Stimulated activated memory B cell treated with anti-CD40 and anti-IgM and Interleukin-4, amounts not matched to agents 10 μg/mL and 1 μg/mL and 100 μg/mL, for 72 hours (primary cell): Measurements from ENCODE around the gene MAJIN.
"Not testable (repeated sequence)": the region's sequence is repeated elsewhere in the genome, so short reads cannot be mapped to it uniquely, and the experiment has no call there.

Experiments
- ATAC-seq: fragments of 150-1000 bp; cut with Tn5 transposase; 2 replicates; pipeline ENCODE4 v1.10.0; 2021
- H3K27ac Mint-ChIP-seq: one replicate; pipeline ENCODE4 v1.8.0; 2022; ENCODE audit warnings: mild to moderate bottlenecking, mixed read lengths
- H3K27me3 Mint-ChIP-seq: one replicate; pipeline ENCODE4 v1.8.0; 2022; ENCODE audit warnings: mixed read lengths
- H3K36me3 Mint-ChIP-seq: one replicate; pipeline ENCODE4 v1.8.0; 2022; ENCODE audit warnings: mixed read lengths
- H3K4me1 Mint-ChIP-seq: one replicate; pipeline ENCODE4 v1.8.0; 2022; ENCODE audit warnings: mixed read lengths
- H3K4me3 Mint-ChIP-seq: one replicate; pipeline ENCODE4 v1.8.0; 2022; ENCODE audit warnings: mild to moderate bottlenecking, moderate library complexity, mixed read lengths
- H3K9me3 Mint-ChIP-seq: one replicate; pipeline ENCODE4 v1.8.0; 2022; ENCODE audit warnings: mixed read lengths

MAJIN gene, protein sequence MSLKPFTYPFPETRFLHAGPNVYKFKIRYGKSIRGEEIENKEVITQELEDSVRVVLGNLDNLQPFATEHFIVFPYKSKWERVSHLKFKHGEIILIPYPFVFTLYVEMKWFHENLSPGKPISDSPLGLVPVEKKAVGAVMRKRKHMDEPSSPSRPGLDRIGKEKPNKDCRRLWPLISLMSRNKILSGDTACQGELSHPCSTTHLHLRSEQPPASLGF

DNA sequence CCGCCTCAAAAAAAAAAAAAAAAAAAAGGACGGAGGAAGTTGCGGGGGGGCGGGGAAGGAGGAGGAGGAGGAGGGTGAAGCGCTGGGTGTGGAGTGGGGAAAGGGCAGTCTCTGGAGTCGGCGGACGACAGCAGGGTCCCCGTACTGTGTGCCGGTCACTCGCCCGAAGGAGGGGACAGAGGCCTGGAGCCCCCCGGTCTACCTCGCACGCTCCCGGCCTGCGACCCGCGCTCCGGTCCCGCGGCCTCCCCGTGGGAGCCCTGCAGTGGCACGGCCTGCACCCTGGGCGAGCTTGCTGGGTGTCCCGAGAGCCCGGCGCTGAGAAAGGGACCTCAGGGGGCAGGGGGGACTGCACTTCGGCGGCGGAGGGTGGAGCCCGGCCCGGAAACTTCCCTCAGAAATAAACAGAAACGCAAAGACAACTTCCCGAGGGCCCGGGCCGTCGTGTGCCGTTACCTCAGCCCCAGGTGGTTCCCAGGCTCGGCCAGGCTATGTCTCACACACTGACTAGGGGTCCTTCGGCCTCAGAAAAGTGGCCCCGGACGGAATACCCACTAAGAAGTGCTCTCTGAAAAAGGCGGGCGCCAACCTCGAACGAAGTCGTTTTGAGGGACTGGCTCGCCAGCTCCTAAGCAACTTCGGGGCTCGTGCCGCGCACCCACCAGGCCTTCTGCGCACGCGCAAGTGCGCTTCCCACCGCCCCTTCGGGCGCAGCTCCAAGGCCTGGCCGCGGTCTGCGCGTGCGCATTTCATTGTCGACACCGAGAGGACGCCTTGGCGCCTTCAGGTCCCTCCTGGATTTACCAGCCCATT, at the start of gene MAJIN:
TSS of gene MAJIN (minus strand) at position 688 of the 813 bp plus-strand sequence. CDS start 12,703 bp downstream, outside the sequence.
- no peaks in the 10 kb centered on the region for H3K9me3 Mint-ChIP-seq
- ATAC-seq = peak; percentile 84

DNA sequence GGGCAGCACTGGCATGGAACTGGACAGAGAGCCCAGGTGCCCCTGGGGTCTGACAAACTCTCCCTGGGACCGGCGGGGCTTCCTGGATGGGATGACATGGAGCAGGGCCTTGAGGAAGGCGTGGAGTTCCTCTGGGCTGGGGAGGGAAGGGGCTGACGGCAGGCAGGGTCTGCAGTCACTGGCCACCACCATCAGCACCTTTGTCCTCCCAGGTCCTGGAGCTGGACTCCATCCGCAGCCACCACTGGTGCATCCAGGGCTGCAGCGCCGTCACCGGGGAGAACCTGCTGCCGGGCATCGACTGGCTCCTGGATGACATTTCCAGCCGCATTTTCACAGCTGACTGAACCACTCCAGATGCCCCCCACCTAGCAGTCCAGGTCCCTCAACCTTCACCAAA, 49.6 kb upstream of the MAJIN start:
- Mint-ChIP-seq H3K4me3 (no peak overlapping the region), H3K27me3 (no peaks in the 10 kb centered on the region)

More for the DNA sequence above, at the start of gene MAJIN:
- Mint-ChIP-seq H3K36me3 (no peaks in the 10 kb centered on the region), H3K27ac (peak within 1 kb of the TSS; percentile 68), H3K4me1 (peaks cover 23% of the 10 kb centered on the region), H3K4me3 (peak within 1 kb of the TSS; percentile 77), H3K27me3 (no peaks in the 10 kb centered on the region)

DNA sequence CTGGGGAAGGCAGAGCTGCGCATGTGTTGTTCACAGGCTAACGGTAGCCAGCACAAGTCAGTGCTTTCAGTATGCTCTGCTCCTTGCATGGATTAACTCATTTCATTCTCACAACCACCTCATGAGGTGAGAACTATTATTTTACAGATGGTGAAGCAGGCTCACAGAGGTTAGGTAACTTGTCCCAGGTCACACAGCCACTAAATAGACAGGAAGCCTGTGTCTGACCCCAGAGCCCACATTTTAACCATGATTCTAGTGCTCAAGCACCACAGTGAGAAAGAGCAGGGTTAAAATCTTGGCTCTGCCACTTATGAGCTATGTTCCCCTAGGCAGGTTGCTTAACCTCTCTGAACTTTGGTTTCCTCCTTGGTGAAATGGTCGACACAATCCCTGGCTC, 49.1 kb upstream of the MAJIN start:
- Mint-ChIP-seq H3K9me3 (no peaks in the 10 kb centered on the region), H3K27ac (no peak overlapping the region), H3K36me3 (peaks cover 36% of the 10 kb centered on the region), H3K27me3 (no peaks in the 10 kb centered on the region), H3K4me1 (peaks cover 16% of the 10 kb centered on the region), H3K4me3 (no peak overlapping the region)
- no peak for ATAC-seq

More for the DNA sequence above, 49.6 kb upstream of the MAJIN start:
- no peak for ATAC-seq
- peaks cover 31% of the 10 kb centered on the region for H3K36me3 Mint-ChIP-seq
- no peak overlapping the region for H3K27ac Mint-ChIP-seq
- H3K4me1 Mint-ChIP-seq = peaks cover 11% of the 10 kb centered on the region
- no peaks in the 10 kb centered on the region for H3K9me3 Mint-ChIP-seq

DNA sequence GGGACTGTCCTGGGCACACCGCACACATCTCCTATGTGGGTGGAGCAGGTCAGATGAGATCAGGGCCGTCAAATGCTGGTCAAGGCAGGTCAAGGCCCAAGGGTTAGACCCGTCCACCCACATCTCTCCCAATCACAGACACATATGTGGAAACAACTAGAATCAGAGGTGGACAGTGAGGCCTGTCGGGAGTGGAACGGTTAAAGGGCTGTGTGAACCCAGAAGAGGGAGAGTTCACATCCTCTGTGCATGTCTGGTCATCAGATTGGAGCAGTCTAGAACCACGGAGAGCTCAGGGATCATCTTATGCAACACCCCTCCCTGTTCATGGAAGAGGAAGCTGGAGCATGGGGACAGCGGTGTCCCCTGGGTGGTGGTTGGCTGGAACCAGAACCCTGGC, 47.9 kb upstream of the MAJIN start:
- no peak overlapping the region for H3K27ac Mint-ChIP-seq
- H3K4me3 Mint-ChIP-seq = no peak overlapping the region
- H3K27me3 Mint-ChIP-seq = no peaks in the 10 kb centered on the region
- H3K4me1 Mint-ChIP-seq = peaks cover 25% of the 10 kb centered on the region
- no peak for ATAC-seq
- no peaks in the 10 kb centered on the region for H3K9me3 Mint-ChIP-seq
- H3K36me3 Mint-ChIP-seq = peaks cover 38% of the 10 kb centered on the region

DNA sequence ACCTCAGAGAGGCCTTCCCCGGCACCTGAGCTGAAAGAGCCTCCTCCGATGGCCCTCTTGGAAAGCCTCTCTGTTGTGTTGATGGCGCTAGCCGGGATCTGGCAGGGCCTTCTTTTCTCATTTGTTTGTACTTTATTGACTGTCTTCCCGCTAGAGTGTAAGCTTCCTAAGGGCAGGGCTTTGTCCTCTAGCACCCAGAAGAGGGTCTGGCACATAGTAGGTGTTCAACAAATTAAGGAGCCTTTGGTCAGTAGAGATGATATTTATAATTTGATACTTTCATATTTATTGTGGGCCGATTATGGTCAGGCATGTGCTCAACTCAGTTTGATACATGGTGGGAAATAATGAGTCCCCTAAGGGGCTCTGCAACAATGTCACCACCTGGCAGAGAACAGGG, 46.0 kb upstream of the MAJIN start:
- Mint-ChIP-seq H3K4me3 (no peak overlapping the region), H3K4me1 (peaks cover 34% of the 10 kb centered on the region), H3K36me3 (peaks cover 38% of the 10 kb centered on the region), H3K27ac (no peak overlapping the region), H3K9me3 (no peaks in the 10 kb centered on the region), H3K27me3 (no peaks in the 10 kb centered on the region)
- ATAC-seq = no peak

DNA sequence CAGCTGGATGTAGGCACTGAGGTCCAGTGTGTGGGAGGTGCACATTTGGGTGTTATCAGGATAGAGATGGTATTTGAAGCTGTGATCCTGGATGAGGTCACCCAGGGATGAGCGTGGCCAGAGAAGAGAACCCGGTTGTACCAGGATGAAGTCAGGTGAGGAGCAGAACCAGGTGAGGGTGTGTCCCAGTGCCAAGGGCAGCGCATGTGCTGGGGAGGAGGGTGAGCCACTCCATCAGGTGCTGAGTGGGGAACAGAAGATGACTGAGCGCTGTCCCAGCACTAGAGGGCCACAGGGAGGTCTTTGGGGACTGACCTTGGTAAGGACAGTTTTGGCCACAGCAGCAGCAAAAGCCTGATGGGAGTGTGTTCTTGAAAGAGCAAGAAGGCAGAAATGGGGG, 44.8 kb upstream of the MAJIN start:
- Mint-ChIP-seq H3K4me1 (peaks cover 37% of the 10 kb centered on the region), H3K27ac (peak overlapping the region; percentile 8), H3K9me3 (no peaks in the 10 kb centered on the region), H3K4me3 (no peak overlapping the region), H3K27me3 (no peaks in the 10 kb centered on the region), H3K36me3 (peaks cover 29% of the 10 kb centered on the region)
- ATAC-seq = no peak

DNA sequence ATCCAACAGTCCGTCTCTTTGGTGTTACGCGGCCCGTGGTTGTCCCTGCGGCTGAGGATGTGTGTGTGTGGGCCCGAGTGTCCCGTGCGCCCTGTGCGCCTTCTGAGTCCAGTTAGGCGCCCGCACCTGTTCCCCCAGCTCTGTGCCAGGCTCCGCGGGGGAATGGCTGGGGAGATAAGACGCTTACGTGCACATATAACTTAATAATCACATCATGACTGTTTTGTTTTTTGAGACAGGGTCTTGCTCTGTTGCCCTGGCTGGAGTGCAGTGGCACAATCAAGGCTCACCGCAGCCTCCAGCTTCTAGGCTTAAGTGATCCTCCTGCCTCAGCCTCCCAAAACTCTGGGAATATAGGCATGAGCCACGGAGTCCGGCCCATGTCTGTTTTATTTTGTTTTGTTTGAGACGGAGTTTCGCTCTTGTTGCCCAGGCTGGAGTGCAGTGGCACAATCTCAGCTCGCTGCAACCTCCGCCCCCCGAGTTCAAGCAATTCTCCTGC, 42.9 kb upstream of the MAJIN start:
- Mint-ChIP-seq H3K27ac (peak overlapping the region; percentile 97), H3K4me3 (peak overlapping the region; percentile 82), H3K9me3 (no peaks in the 10 kb centered on the region), H3K27me3 (no peaks in the 10 kb centered on the region), H3K4me1 (peaks cover 37% of the 10 kb centered on the region), H3K36me3 (peaks cover 27% of the 10 kb centered on the region)
- ATAC-seq = no peak

DNA sequence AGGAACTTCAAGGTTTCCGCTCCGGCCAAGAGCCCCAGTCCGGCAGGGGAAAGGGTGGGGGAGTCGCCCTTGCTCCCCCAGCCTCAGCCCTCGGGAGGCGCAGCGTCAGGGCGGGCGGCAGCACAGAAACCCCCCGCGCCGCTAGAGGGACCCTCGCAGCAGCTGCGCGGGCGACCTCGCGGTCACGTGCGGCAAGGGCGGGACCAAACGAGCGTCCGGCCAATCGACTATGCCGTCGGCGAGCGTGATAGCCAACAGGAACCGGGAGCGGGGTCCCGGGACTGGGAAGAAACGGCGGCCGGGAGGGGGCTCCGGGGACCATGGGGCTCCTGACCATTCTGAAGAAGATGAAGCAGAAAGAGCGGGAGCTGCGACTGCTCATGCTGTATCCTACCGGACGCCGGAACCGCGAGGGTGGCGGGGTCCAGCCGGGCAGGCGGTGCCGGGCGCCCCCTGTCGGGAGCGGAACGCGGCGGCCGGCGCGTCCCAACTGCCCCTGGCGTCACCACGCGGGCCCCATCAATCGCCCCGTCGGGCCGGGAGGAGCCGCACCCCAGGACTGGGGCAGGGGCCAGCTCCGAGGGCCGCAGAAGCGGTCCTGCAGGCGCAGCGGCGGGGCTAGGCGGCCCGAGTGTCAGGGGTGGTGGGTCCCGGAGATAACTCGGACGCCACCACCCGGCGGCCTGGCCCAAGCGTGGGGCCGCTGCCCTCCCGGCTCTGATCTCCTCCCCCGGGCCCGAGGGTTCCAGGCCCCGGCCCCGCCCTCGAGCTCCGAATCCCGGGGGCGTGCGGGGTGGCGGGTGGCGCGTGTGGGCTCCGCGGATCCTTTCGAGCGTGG, 42.2 kb upstream of the MAJIN start, which contains the start of gene ARL2:
TSS of gene ARL2 (plus strand) at position 273 of the 838 bp plus-strand sequence. CDS start at position 321, 48 bp downstream.
- no peaks in the 10 kb centered on the region for H3K27me3 Mint-ChIP-seq
- peaks cover 37% of the 10 kb centered on the region for H3K4me1 Mint-ChIP-seq
- ATAC-seq = peak; percentile 90
- H3K27ac Mint-ChIP-seq = peak within 1 kb of the TSS; percentile 97
- H3K9me3 Mint-ChIP-seq = no peaks in the 10 kb centered on the region
- H3K4me3 Mint-ChIP-seq = peak within 1 kb of the TSS; percentile 85
- peaks cover 20% of the 10 kb centered on the region for H3K36me3 Mint-ChIP-seq

DNA sequence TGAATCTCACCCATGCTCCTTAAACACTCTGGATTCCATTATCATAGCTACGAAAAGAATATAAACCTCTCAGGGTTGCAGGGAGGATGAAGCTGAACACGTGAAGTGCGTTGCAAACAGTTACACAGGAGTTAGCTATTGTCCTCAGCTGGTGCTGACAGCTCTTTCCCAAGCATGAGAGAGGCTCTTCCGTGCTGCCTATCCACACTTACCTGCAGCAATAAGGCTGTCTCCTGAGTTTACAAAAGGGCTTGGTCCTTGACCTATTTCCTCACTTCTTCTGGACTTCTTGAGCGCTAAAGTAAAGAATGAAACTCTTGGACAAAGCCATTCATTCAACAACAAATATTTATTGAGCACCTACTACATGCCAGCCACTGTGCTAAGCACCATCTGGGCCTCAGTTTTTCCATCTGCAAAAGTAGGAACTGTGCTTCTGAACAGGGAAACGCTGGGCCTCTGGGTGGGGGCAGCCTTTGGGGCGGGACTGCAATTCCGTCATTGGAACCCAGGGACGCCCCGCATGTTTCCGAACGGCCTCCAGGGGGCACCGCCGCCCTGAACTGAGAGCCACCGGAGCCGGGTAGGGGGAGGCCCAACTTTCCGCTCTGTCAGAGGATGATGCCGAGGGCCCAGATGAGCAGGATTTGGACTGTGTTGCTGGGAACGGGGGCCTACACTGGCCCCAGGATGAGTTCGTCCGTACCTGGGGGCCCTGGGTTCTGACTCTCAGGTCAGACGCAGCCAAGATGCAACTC, 41.4 kb upstream of the MAJIN start:
- Mint-ChIP-seq H3K36me3 (peaks cover 16% of the 10 kb centered on the region), H3K9me3 (no peaks in the 10 kb centered on the region), H3K4me1 (peaks cover 37% of the 10 kb centered on the region), H3K27ac (peak overlapping the region; percentile 97), H3K4me3 (peak overlapping the region; percentile 85), H3K27me3 (no peaks in the 10 kb centered on the region)
- peak; percentile 92 for ATAC-seq

DNA sequence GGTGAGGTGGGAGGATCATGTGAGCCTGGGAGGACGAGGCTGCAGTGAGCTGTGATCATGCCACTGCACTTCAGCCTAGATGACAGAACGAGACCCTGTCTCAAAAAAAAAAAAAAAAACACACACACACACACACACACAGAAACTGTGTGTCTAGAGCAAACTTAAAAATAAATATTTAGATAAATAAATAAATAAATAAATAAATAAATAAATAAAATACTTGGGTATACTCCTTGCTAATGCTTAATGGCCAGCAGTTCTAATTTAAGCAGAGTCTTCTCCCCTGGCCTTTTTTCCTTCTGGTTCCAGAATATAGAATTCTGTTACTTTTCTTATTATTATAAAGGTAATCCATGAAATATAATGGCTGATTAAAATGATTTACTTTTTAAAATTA, 37.0 kb upstream of the MAJIN start:
- Mint-ChIP-seq H3K9me3 (no peaks in the 10 kb centered on the region), H3K27ac (no peak overlapping the region), H3K4me1 (peaks cover 11% of the 10 kb centered on the region), H3K36me3 (no peaks in the 10 kb centered on the region), H3K4me3 (no peak overlapping the region), H3K27me3 (no peaks in the 10 kb centered on the region)
- ATAC-seq = no peak

DNA sequence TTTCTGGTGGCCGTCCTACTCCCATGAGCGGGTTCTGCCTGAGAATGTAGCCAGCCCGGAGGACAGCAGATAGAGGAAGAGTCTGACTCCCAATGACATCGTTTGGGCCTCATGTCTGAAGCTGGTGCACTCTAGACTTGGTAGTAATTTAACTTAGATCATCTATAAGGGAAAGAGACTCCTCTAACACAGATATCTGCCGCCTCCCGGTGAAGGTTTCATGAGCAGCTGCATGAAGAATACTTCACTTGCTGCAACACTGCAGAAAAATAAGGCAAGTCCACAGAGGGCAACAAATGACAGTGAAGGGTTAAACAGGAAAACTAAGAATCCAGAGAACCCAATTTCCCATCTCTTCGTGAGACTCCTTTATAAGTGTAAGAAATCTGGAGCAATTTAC, 36.1 kb upstream of the MAJIN start:
- Mint-ChIP-seq H3K27ac (no peak overlapping the region), H3K9me3 (no peaks in the 10 kb centered on the region), H3K4me1 (peaks cover 4% of the 10 kb centered on the region), H3K36me3 (no peaks in the 10 kb centered on the region), H3K4me3 (no peak overlapping the region), H3K27me3 (no peaks in the 10 kb centered on the region)
- no peak for ATAC-seq

DNA sequence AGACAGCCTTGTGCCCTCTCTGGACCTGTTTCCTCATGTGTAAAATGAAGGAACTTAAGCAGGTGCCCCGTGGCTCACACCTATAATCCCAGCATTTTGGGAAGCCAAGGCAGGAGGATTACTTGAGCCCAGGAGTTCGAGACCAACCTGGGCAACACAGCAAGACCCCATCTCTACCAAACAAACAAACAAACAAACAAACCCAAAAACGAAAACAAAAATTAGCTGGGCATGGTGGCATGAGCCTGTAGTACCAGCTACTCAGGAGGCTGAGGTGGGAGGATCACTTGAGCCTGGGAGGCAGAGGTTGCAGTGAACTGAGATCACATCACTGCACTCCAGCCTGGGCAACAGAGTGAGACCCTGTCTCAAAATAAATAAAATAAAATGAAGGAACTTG, 32.1 kb upstream of the MAJIN start:
- H3K4me1 Mint-ChIP-seq, H3K36me3 Mint-ChIP-seq, H3K9me3 Mint-ChIP-seq, H3K27ac Mint-ChIP-seq, H3K4me3 Mint-ChIP-seq, H3K27me3 Mint-ChIP-seq, ATAC-seq: not testable (repeated sequence)

DNA sequence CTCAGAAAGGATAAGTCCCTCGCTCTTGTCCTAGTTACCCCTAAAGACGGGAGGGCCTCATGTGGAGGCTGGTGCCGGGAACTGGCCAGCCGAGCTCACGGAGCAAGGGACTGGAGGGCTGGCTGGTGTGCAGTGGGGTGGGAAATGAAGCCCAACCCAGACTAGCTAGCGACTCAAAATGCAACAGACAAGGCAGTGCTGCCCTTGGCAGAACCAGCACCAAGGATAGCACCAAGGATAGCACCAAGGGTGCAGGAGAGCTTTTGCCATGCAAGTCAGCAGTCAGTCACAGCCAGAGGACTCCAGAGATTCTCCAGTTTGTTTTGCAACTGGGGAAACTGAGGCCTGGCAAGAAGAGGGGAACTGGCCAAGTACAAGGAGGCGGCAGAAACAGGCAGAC, 31.4 kb upstream of the MAJIN start:
- H3K27ac Mint-ChIP-seq = no peak overlapping the region
- no peak overlapping the region for H3K4me3 Mint-ChIP-seq
- H3K36me3 Mint-ChIP-seq = no peaks in the 10 kb centered on the region
- no peaks in the 10 kb centered on the region for H3K9me3 Mint-ChIP-seq
- no peak for ATAC-seq
- peaks cover 8% of the 10 kb centered on the region for H3K4me1 Mint-ChIP-seq
- H3K27me3 Mint-ChIP-seq = no peaks in the 10 kb centered on the region

DNA sequence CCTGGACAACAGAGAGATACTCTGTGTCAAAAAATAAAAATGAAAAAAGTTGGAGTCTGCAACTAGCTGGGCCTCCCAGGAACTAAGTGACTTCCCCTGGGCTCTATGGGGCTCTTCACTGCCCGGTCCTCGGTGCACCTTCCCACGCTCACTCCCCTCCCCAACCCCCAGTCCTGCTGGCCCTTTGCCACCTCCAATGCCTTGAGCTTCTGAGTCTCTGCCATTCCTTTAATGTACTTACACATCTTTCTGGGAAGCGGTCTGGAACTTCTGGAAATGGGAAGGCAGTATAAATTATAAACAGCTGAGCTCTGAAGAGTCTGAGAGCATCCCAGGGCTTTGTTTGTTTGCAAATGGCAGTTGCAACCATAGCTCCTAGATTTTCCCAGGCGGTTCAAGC, 30.8 kb upstream of the MAJIN start:
- Mint-ChIP-seq H3K4me3 (no peak overlapping the region), H3K27me3 (no peaks in the 10 kb centered on the region), H3K27ac (no peak overlapping the region), H3K9me3 (no peaks in the 10 kb centered on the region), H3K4me1 (peaks cover 11% of the 10 kb centered on the region), H3K36me3 (no peaks in the 10 kb centered on the region)
- no peak for ATAC-seq
